Brain pericyte (primary cell): Measurements from ENCODE around the gene RASGRP2.

Experiments used
- DNase-seq: peaks from one replicate; pipeline ENCODE4 v3.0.0-alpha.2; 2012; ENCODE audit warnings: low read depth, low spot score

The RASGRP2 gene

DNA sequence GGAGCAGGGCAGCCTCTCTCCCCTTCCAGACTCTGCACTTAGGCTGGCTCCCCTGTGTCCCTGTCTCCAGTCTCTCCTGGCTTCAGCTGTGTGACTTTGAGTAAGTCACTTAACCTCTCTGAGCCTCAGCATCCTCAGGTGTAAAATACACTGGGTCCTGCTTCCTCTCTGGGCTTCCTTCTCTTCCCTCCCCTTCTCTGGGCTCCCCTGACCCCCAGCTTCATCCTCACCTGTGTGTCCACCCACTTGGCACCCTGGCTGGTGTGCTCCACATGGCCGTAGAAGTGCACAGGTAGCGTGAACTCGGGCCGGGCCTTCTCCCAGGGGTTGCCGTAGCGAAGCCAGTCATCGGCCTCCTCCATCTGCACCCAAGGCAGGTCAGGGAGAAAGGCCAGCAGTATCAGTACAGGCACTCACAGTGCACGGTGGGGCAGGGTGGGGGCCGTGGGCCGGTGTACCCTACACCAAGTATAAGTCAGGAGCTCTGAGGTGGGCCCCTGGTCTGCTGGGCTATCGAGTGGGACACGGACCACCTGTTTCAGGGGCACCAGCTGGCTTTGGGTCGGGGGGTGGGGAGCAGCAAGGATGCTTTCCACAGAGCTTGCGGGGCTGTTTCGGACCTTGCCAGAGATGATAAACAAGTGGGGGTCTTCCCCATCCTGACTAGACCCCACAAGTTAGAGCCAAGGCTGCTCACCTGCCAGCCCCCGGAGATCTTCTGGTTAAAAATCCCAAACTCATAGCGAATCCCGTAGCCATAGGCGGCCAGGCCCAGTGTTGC lies 13.8 kb upstream of the RASGRP2 start:
- DNase-seq = no peak

DNA sequence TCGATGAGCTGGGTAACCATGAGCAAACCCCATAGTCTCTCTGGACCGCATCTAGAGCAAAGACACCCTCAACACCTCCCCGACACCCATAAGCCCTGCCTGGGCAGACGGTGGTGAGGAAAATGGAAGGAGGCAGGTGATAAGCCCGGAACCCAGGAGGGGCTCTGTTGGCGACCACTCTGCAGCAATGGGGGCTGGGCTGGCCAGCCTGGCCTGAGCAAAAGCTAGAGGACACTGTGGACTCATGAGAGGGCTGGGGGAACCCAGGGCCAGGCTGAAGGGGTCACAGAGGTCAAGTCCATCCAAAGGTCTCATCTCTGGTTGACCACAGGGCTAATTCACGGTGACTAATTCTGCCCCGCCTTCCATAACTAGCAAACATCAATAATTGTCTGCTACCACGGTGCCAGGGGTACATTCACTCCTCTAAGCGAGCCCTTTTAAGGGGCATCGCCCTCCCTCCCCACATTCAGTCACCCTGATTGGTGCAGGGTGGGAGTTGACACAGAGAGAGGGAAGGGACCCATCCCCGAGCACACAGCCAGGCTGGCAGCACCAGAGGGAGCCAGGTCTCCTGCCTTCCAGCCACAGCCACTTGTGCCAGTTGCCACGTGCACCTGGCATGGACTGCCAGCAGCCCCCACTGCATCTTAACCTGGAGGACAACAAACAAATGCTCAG lies 11.9 kb upstream of the RASGRP2 start:
- no peak for DNase-seq

DNA sequence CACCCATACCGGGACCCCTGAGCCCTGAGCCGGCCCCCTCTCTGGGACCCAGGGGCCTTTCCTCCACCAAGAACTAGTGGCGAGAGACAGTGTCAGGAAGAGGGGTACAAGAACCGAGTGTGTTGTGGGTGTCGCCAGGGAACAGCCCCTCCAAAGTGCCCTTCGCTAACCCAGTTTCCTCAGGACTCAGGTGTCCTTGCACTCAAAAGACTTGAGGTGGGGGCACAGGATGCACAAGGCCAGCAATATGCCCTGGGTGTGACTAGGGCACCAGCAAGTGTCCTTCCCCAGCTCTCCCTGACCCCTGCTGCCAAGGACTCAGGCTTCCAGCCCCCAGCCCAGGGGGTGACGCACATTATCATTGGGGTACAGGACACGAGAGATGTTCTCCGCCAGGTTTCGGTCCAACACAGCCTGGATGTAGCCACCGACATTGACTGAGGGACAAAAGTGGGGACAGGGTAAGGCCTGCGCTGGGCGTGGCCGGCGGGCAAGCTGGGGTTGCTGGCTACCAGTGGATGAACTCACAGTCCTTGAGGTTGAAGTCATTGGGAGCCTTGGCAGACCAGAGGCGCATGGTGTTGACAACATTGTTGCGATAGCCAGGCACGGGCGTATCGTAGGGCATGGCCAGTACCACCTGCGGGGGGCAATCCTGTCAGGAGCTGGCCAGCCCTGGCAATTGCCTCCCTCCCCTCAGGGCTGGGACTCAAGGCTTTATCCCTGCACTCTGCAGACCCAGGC lies 11.1 kb upstream of the RASGRP2 start:
- no peak for DNase-seq

DNA sequence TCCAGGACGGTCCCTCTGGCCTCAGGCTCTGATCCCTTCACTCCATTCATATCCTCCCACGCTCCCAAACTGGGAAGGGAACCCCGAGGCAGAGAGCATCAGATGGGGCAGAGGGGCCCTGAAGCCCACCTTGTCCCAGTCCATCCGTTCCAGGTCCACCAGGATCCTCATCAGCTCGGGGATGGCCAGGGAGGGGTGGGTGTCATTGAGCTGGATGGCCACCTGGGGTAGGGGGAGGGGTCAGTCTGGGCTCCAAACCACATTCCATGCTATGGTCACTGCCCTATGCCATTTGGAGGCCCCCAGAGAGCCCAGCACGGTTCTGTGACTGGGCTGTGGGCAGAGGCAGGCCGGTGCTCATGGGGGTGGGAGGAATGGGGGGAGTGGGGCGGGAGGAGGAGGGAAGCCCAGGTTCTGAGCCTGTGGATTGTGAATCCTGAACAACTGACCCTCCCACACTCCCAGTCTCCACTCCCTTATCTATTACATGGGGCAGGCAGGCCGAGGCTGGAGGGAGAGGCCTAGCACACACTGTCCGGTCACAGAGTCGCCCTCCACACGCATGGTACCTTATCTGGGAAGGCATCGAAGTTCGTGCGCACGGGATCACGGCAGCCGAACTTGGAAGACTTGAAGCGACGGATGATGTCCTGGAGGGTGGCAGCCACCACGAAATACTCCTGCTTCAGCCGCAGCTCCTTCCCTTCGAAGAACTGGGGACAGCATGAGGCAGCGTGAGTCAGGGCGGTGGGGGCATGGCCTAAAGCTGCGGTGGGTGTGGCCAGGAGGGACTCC lies 10.4 kb upstream of the RASGRP2 start:
- no peak for DNase-seq

DNA sequence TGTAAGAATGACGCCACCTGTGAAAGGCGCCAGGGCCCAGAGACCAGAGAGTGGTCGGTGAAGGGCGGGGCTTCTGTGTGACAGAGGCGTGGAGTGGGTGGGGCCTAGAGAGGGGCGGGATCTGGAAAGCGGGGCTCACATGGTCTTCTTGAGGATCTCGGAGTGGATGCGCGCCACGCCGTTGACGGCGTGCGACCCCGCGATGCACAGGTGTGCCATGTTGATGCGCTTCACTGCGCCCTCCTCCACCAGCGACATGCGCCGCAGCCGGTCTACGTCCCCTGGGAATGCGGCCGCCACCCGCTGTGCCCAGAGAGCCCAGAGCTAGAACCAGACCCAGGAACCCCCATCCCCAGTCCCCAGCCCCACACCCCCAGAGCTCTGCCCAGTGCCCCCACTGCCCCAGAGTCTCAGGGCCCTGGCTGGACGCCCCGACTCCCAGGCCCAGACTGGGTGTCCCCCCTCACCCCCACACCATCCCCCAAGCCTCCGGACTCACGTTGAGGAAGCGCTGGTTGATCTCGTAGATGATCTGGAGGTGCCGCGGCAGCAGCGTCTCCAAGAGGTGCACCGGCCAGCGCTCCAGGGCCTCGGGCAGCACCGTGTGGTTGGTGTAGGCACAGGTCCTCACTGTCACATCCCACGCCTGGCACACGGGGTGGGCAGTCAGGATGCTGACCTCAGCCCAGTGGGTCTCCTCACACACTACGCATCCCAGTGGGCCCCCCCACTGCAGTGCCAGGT lies 9.6 kb upstream of the RASGRP2 start:
- DNase-seq = no peak

DNA sequence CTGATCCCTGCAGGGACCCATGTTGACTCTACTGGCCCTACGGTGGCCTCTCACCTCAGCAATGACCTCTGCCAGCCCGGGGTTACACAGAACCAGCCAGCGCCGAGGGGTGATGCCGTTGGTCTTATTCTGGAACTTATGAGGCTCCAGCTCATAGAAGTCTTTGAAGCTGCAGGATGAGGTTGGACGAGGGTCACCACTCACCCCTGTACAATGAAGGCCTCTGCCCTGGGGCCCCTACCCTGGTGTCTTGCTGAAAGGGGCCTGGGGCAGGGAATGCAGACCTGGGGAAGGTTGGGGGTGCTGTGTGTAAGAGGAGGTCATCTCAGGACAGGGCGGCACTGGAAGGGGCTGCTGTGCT lies 9.1 kb upstream of the RASGRP2 start:
- DNase-seq = no peak

DNA sequence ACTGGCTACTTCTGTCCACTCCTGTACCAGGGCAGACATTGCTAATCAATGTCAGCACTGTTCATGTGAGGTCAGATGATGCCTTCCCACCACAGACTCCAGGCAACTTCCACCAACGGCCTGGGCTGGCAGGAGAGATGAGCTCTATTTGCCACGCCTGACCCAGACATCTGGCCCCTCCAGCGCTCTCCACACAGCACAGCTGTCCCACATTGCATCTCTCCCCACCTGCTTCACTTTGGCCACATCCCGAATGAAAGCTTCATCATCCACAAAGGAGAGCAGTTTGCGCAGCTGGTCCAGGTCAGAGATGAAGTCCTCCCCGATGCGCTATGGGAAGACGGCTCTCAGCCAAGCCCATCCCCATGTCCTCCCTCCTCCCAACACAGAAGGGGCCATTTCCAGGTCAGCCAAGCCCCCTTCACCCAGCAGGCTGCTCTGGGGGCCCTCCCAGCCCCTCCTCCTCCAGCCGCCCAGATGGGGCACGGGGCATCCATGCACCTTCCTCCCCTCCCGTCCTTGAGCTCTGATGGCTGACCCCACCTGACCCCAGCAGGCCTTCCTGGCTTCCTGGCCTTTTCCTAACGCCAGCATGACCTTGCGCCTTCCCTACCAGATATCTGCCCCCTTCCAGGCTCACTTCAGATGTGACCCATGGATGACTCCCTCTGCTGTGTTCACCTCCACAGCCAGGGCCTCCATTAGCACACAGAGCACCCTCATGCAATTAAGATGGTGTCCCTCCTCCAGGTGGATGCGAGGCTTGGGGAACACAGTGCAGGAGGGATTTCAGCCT lies 8.4 kb upstream of the RASGRP2 start:
- DNase-seq = no peak

DNA sequence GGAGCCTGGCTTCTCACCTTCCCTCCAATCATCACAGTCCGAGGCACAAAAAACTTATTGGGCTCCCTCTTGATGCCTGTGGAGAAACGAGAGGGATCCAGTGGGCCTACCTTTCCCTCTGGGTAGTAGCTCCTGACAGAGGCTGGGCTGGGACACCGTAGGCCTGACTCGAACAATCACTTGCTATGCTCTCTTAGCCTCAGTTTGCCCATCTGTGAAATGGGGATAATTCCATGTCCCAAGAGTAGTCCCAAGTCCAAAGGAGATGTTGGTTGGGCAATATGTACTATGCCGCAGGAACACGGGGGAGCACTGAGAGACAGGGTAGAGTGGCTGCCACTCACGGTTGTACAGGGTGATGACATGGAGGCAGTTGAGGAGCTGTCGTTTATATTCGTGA lies 7.6 kb upstream of the RASGRP2 start:
- DNase-seq = no peak

DNA sequence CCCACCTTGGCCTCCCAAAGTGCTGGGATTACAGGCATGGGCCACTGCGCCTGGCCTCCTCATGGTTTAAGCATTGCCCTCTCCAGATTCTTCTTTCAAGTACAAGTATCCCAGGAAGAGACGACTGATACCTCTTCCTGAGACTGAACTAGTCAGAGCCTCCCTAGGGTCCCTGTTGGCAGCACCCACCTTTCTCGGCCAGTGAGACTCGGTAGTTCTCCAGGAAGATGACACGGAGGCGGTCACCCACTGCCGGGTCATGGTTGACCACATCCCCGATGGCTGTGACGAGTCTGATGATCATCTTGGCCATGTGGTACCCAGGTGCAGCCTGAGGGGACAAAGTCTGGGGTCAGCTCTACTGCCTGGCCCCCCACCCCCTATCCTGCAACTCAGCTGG lies 7.2 kb upstream of the RASGRP2 start:
- DNase-seq = no peak

DNA sequence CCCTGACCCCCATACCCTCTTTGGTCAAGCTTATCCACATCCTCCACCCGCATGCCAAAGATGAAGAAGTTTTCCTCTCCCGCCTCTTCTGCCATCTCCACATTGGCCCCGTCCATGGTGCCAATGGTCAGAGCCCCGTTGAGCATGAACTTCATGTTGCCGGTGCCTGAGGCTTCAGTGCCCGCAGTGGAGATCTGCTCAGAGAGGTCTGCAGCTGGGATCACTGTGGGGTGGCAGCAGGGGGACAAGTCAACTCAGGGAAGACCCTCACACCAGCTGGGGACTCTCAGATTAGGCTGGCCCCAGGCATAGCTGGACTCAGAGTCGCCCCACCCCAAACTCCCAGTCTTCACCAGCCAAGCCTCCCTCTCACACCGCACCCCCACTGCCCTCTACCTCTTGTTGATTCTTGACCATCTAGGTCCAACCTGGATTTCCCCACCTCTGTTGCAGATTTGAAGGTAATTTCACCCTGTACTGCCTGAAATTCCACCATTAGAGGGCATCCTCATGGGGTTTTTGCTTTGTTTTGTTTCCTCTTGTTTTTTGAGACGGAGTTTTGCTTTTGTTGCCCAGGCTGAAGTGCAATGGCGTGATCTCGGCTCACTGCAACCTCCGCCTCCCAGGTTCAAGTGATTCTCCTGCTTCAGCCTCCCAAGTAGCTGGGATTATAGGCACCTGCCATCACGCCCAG lies 6.6 kb upstream of the RASGRP2 start:
- DNase-seq = no peak

DNA sequence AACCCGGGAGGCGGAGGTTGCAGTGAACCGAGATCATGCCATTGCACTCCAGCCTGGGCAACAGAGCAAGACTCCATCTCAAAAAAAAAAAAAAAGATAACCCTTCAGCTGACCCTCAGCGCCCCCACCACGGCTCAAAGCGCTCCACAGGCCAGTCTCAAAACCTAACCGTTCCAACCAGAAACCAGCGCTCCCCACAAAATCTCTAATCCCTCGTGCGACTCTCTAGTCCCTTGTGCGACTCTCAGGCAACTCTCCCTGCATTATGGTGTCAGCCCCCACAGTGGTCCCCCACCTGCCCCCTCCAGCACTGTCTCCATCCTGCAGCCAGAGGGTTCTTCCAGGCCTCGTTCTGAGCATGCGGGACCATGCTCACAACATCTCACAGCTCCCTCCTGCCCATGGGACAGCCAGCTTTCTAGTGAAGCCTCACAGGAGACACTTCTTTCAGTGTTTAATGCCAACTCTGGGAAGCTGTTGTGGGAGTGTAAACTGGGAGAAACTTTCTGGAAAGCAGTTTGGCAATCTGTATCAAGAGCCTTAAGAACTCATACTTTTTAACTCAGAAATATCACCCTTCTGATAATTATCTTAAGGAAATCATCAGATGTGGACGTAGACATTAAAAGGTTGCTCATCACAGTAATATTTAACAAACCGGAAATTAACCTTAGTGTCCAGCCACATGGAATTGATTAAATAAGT lies 4.2 kb upstream of the RASGRP2 start:
- DNase-seq = no peak

DNA sequence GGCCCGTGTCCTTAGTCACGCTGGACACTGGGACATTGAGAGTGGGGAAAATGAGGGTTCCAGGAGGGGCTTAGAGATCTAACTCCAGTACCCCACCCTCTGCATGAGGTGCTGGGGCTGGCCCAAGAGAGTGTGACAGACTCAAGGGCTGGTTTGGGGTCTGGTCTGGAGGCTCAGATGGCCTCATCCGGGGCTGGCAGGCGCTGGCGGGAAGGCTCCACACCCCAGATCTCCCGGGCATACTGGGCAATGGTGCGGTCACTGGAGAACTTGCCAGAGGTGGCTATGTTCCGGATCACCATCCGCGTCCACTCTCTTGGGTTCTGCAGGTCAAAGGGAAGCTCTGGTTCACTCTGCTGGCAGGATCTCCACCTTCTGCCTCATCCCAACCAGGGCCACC lies 2.5 kb upstream of the RASGRP2 start:
- no peak for DNase-seq

DNA sequence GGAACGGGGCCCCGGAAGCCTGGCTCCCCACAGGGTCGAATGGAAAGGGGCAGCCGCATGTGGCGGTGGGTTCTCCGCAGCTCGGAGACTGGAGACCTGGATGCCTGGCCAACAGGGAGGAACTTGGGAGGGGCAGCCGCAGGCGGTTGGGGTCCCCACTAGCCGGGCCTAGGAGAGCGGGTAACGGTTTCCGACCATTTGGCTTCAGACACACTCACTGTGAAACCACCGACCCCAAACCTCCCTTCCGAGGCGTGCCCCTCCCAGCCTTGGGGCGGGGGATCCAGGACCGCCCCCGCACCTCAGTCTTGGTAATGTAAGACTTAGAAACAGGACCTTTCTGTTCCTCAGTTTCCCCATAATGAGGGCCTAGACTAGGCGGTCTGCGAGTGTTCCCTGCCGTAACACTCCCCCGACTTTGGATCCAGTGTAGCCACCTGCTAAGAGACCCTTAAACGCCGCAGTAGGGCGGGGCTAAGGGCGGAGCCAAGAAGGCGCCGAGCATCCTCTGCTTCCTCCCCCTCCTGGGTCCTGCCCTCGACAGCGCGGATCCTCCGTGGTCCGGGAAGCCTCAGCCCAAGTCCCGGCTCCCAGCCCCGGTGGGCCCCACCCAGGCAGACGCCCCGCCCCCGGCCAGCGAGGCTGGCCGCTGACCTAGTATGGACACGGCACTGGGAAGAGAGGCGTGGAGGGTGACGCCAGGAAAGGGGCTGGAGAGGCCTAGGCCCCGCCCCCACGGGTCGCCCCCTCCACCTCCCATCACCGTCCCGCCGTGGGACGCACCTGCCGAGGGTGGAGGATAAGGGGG lies 1.8 kb upstream of the RASGRP2 start:
- DNase-seq = no peak

DNA sequence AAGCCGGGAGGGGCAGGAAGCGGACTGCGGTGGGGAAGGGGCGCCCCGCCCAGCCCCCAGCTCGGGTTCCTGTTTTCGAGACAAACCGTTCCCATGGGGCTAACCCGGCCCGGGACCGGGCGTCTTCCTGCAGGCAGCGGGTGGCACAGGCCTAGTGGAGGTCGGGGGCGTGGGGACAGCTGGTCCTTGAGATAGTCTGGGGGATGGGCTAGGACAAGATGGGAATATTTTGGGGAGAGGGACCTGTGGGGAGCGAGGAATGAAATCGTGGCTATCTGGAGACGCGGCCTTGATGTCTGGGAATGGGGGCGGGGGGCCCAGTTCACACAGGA lies 1.2 kb upstream of the RASGRP2 start:
- DNase-seq = no peak

DNA sequence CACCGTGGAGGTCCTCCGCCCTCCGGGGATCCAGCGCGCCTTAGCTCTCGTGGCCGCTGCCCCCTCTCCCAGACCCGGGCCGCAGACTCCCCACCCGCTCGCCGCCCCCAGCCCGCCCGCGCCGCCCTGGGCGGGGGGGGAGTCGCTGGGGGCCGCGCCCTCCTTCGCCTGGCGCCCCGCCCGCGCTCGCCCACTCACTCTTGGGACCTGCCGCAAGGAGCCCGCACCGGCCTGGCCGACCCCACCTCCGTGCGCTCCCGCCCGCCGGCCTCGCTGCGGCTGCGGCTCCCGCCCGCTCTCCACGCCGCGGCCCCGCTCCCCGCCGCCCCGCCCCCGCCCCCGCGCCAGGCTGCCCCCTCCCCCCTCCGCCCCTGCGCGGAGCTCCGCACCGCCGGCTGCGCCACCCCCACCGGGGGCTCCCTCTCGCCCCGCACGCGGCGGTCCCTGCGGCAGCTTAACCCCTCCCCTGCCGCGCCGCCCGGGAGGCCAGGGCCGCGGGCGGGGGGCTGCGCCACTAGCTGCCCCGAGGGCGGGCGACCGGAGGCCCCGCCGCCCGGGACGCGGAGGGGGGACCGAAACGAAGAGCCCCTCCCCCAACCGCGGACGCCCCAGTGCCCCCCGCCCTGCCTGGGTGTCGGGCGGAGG lies 724 bp upstream of the RASGRP2 start:
- DNase-seq = no peak

DNA sequence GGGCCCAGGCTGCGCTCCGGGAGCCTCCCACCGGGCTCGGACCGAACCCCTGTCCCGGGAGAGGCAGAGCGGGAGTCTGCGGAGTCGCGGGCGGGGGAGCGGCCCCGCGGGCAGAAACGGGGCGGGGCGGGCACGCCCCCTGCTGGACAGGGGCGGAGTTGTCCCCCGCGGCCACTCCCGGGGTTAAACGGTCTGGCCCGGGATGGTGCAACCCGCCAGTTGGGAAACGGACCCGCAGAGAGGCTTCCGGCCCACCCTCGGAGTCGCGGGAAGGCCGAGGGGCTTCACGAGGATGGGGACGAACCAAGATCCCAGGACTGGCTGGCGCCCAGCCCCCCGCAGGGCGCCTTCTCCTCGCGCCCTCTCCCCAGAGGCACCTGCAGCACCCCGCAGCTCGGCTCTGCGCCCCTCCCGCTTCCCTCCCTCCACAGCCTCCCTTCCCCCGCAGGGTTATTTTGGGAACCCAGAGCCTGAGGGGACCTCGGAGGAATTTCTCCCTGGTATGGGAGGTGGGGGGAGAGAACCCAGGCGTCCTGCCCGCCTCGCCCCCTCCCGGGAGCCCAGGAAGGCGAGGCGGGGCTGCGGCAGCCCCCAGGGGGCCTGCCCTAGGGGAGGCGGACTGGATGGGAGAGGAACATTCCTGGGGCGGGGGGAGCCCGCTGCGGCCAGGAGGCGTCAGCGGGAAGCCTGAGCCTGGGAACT lies 902 bp downstream of the RASGRP2 start:
- DNase-seq = no peak
